ENCODE results near the gene PANX1. TPM values are rescaled to one million over a fixed set of nuclear protein-coding genes. Genes with fewer than 3 reads are reported as not detected.

The PANX1 gene
- total RNA-seq, 2 experiments from 2014 or later: 4.8 to 4.9 TPM

- peak overlapping the region; percentile 26 for H3K4me3 Mint-ChIP-seq
- Histone ChIP-seq H3K27me3 (ENCODE audit: control insufficient read depth in 1 of 2, insufficient read depth in 2 of 2, low read length in 2 of 2) (no peaks in the 10 kb centered on the region), H3K4me1 (ENCODE audit: insufficient read depth, low read length) (peaks cover 25% of the 10 kb centered on the region), H3K27ac (ENCODE audit: low read depth in 1 of 2, low read length in 2 of 2) (no peak overlapping the region), H3K9me3 (ENCODE audit: control insufficient read depth in 1 of 2, insufficient read depth in 1 of 2, low read length in 2 of 2) (no peaks in the 10 kb centered on the region), H3K4me3 (ENCODE audit: low read length) (no peak overlapping the region), H3K36me3 (ENCODE audit: insufficient read depth, low read length) (no peaks in the 10 kb centered on the region)
- no peaks in the 10 kb centered on the region for H3K36me3 Mint-ChIP-seq (ENCODE audit: low read depth)
- TF ChIP-seq CTCF (IDR thresholded peaks at IDR 0.05): no peak
- H3K4me1 Mint-ChIP-seq (ENCODE audit: low read depth): peaks cover 17% of the 10 kb centered on the region
- ChIA-PET POLR2A (no interaction called here), CTCF (no interaction called here)
- no peaks in the 10 kb centered on the region for H3K27me3 Mint-ChIP-seq
- intact Hi-C loops (cut with DNase I, micrococcal nuclease): loop anchor here in 1 of 2 experiments (5.0 kb wide), 1 partner anchor 463 kb away; the partner anchor contains the start of gene CEP295
- H3K27ac Mint-ChIP-seq: no peak overlapping the region
- DNase-seq (peak in 1 of 14 experiments; percentile 34), ATAC-seq (ENCODE audit: poor library complexity) (no peak)
- no peaks in the 10 kb centered on the region for H3K9me3 Mint-ChIP-seq
These were observed 3.1 kb upstream of the PANX1 start for GRCh38 chr11:94125407-94126115.

GRCh38 chr11:94127638-94128037 lies 1.0 kb upstream of the PANX1 start:
- intact Hi-C loops (cut with DNase I, micrococcal nuclease): loop anchor here (2.0 to 5.0 kb wide), 3 partner anchors 345 to 465 kb away; partner anchors contain the start of gene CEP295 (in 1 of the 2)
- ATAC-seq (ENCODE audit: poor library complexity) (no peak), DNase-seq (peak in 1 of 14 experiments; percentile 15)
- Mint-ChIP-seq H3K4me3 (peak overlapping the region; percentile 93), H3K4me1 (ENCODE audit: low read depth) (peaks cover 17% of the 10 kb centered on the region), H3K36me3 (ENCODE audit: low read depth) (no peaks in the 10 kb centered on the region), H3K27ac (peak overlapping the region; percentile 90), H3K9me3 (no peaks in the 10 kb centered on the region), H3K27me3 (no peaks in the 10 kb centered on the region)
- ChIA-PET CTCF (no interaction called here), POLR2A (interaction anchor here (3.0 kb wide), 1 partner anchor 387 kb away, joined by 26 read pairs; the partner anchor contains the start of genes C11orf54 and TAF1D)
- Histone ChIP-seq H3K27ac (ENCODE audit: low read depth in 1 of 2, low read length in 2 of 2) (peak overlapping the region in 1 of 2 donors; percentile 90), H3K4me1 (ENCODE audit: insufficient read depth, low read length) (peaks cover 40% of the 10 kb centered on the region), H3K4me3 (ENCODE audit: low read length) (peak overlapping the region; percentile 91), H3K36me3 (ENCODE audit: insufficient read depth, low read length) (no peaks in the 10 kb centered on the region), H3K27me3 (ENCODE audit: control insufficient read depth in 1 of 2, insufficient read depth in 2 of 2, low read length in 2 of 2) (no peaks in the 10 kb centered on the region), H3K9me3 (ENCODE audit: control insufficient read depth in 1 of 2, insufficient read depth in 1 of 2, low read length in 2 of 2) (no peaks in the 10 kb centered on the region)
- no peak for TF ChIP-seq CTCF (IDR thresholded peaks at IDR 0.05)

DNA sequence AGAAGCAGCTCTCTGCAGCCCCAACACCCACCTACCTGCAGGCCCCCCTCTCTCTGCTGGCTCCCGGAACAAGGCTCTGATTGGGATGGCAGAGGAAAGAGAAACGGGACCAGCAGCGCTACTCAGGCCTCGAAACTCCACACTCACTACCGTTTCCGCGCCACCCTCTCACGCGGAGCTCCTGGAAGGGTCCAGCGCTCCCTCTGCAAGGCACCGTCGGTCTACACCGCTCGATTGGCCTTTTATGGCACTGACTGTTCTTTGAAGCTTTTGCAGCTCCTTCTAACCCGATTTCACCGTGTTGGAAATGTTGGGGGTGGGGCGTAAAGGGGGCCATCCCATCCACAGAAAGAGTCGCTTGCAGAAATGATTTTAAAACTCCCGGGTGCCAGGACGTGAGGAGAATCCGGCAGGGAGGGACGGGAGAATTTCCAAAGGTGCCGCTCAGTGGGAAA lies 323 bp upstream of the PANX1 start:
- POLR2A ChIA-PET: interaction anchor here (0.7 to 3.0 kb wide), 8 partner anchors 11 to 939 kb away, joined by 3 to 26 read pairs (median 5); partner anchors contain the start of genes C11orf54, MED17, SRSF8 and TAF1D
- CTCF ChIA-PET: no interaction called here
- H3K4me3 Mint-ChIP-seq: peak overlapping the region; percentile 93
- H3K27me3 ChIP-seq (ENCODE audit: control insufficient read depth in 1 of 2, insufficient read depth in 2 of 2, low read length in 2 of 2): no peaks in the 10 kb centered on the region
- H3K4me1 Mint-ChIP-seq (ENCODE audit: low read depth): peaks cover 20% of the 10 kb centered on the region
- peak overlapping the region; percentile 90 for H3K27ac Mint-ChIP-seq
- peak in 2 of 14 experiments; percentile 8 to 42 for DNase-seq
- H3K27me3 Mint-ChIP-seq: no peaks in the 10 kb centered on the region
- intact Hi-C loops (cut with DNase I, micrococcal nuclease): loop anchor here (2.0 to 5.0 kb wide), 3 partner anchors 346 to 466 kb away; partner anchors contain the start of gene CEP295 (in 1 of the 2)
- TF ChIP-seq CTCF (IDR thresholded peaks at IDR 0.05): no peak
- no peaks in the 10 kb centered on the region for H3K36me3 ChIP-seq (ENCODE audit: insufficient read depth, low read length)
- no peaks in the 10 kb centered on the region for H3K9me3 ChIP-seq (ENCODE audit: control insufficient read depth in 1 of 2, insufficient read depth in 1 of 2, low read length in 2 of 2)
- peak overlapping the region; percentile 91 for H3K4me3 ChIP-seq (ENCODE audit: low read length)
- peak; percentile 46 for ATAC-seq (ENCODE audit: poor library complexity)
- H3K9me3 Mint-ChIP-seq: no peaks in the 10 kb centered on the region
- peak overlapping the region; percentile 64 to 90 for H3K27ac ChIP-seq (ENCODE audit: low read depth in 1 of 2, low read length in 2 of 2)
- peaks cover 44% of the 10 kb centered on the region for H3K4me1 ChIP-seq (ENCODE audit: insufficient read depth, low read length)
- no peaks in the 10 kb centered on the region for H3K36me3 Mint-ChIP-seq (ENCODE audit: low read depth)

Data from CD4-positive, alpha-beta T cell (primary cell).